ENCODE results near the gene L1CAM.

GRCh38 chrX:153885968-153886903 is at the start of gene L1CAM:
- TF ChIP-seq CTCF (IDR thresholded peaks at IDR 0.05) (no peak), POLR2A (IDR thresholded peaks at IDR 0.05) (no peak), POLR2AphosphoS5 (IDR thresholded peaks at IDR 0.05) (no peak)
